ENCODE results near the gene STT3B.

STT3B gene

GRCh38 chr3:31488475-31489017, 44.2 kb upstream of the STT3B start:
- TF ChIP-seq SIN3A (IDR thresholded peaks at IDR 0.05; ENCODE audit: borderline replicate concordance, insufficient read depth, low read length) (no peak), TAF1 (IDR thresholded peaks at IDR 0.05; ENCODE audit: borderline replicate concordance, insufficient read depth, low read length) (no peak), POLR2AphosphoS5 (IDR thresholded peaks at IDR 0.05; ENCODE audit: low read depth, low read length) (no peak), FOXP2 (optimal IDR thresholded peaks at IDR 0.05; ENCODE audit: borderline replicate concordance, extremely low read depth, extremely low read length, insufficient read depth) (no peak)
- TF ChIP-seq, protein P1, sequence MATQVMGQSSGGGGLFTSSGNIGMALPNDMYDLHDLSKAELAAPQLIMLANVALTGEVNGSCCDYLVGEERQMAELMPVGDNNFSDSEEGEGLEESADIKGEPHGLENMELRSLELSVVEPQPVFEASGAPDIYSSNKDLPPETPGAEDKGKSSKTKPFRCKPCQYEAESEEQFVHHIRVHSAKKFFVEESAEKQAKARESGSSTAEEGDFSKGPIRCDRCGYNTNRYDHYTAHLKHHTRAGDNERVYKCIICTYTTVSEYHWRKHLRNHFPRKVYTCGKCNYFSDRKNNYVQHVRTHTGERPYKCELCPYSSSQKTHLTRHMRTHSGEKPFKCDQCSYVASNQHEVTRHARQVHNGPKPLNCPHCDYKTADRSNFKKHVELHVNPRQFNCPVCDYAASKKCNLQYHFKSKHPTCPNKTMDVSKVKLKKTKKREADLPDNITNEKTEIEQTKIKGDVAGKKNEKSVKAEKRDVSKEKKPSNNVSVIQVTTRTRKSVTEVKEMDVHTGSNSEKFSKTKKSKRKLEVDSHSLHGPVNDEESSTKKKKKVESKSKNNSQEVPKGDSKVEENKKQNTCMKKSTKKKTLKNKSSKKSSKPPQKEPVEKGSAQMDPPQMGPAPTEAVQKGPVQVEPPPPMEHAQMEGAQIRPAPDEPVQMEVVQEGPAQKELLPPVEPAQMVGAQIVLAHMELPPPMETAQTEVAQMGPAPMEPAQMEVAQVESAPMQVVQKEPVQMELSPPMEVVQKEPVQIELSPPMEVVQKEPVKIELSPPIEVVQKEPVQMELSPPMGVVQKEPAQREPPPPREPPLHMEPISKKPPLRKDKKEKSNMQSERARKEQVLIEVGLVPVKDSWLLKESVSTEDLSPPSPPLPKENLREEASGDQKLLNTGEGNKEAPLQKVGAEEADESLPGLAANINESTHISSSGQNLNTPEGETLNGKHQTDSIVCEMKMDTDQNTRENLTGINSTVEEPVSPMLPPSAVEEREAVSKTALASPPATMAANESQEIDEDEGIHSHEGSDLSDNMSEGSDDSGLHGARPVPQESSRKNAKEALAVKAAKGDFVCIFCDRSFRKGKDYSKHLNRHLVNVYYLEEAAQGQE (IDR thresholded peaks at IDR 0.05; ENCODE audit: insufficient read depth in 1 of 2, low read depth in 2 of 2, low read length in 2 of 2) = no peak

DNA sequence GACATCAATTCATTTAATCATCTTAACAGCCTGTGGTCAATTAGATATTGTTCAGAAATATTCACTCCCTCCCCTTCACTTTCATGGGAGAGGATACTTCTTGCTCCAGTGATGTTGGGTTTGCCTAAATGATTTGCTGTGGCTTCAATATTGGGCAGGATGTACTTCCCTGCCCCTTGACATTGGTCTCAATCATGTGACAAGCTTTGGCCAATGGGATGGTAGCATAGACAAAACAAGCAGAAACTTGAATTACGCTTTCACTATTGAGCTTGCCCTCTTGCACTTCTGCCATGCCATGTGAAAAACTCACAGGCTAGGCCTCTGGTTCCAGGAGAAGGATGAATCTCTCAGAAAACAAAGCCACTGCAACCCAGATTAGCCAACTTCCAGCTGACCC, 42.2 kb upstream of the STT3B start:
- TF ChIP-seq, protein P1 (IDR thresholded peaks at IDR 0.05; ENCODE audit: insufficient read depth in 1 of 2, low read depth in 2 of 2, low read length in 2 of 2) = no peak
- no peak for TF ChIP-seq FOXP2 (optimal IDR thresholded peaks at IDR 0.05; ENCODE audit: borderline replicate concordance, extremely low read depth, extremely low read length, insufficient read depth)
- TF ChIP-seq TAF1 (IDR thresholded peaks at IDR 0.05; ENCODE audit: borderline replicate concordance, insufficient read depth, low read length) = no peak
- no peak for TF ChIP-seq SIN3A (IDR thresholded peaks at IDR 0.05; ENCODE audit: borderline replicate concordance, insufficient read depth, low read length)
- TF ChIP-seq POLR2AphosphoS5 (IDR thresholded peaks at IDR 0.05; ENCODE audit: low read depth, low read length) = no peak

DNA sequence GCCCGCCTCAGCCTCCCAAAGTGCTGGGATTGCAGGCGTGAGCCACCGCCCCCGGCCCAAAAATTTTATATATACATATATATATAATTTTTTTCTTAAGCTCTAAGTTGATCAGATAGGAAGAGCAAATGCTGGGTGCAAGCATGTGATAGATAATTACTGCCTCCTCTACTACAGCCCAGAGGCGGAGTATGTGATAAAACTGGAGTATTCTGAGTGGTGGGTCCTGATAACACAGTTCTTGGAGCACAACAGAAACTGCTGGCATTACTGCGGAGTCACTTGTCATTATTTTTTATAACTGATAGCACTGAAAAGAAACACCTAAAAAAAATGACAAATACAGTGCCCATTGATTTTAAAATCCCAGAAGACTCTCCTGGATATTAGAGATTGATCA, 41.1 kb upstream of the STT3B start:
- TF ChIP-seq, protein P1 (IDR thresholded peaks at IDR 0.05; ENCODE audit: insufficient read depth in 1 of 2, low read depth in 2 of 2, low read length in 2 of 2) = no peak
- TF ChIP-seq SIN3A (IDR thresholded peaks at IDR 0.05; ENCODE audit: borderline replicate concordance, insufficient read depth, low read length) (no peak), POLR2AphosphoS5 (IDR thresholded peaks at IDR 0.05; ENCODE audit: low read depth, low read length) (no peak), FOXP2 (optimal IDR thresholded peaks at IDR 0.05; ENCODE audit: borderline replicate concordance, extremely low read depth, extremely low read length, insufficient read depth) (no peak), TAF1 (IDR thresholded peaks at IDR 0.05; ENCODE audit: borderline replicate concordance, insufficient read depth, low read length) (no peak)

DNA sequence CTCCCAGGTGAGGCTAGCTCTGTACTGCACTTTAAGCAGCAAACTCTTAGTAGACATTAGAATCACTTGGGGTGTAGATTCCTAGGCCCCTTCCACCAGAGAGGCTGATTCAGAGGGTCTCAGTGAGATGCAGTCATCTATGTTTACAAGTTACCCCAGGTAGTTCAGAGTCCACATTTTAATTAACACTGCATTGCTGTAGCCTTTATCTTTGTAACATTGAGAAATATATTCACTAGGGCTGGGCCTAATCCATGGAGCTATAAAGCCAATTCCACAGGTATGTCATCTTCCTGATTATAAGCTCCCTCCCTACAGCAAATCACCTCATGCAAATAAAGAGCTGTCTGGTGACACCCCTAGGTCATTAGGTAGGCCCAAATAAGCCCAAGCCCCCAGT, 39.6 kb upstream of the STT3B start:
- no peak for TF ChIP-seq FOXP2 (optimal IDR thresholded peaks at IDR 0.05; ENCODE audit: borderline replicate concordance, extremely low read depth, extremely low read length, insufficient read depth)
- TF ChIP-seq POLR2AphosphoS5 (IDR thresholded peaks at IDR 0.05; ENCODE audit: low read depth, low read length) = no peak
- no peak for TF ChIP-seq SIN3A (IDR thresholded peaks at IDR 0.05; ENCODE audit: borderline replicate concordance, insufficient read depth, low read length)
- TF ChIP-seq, protein P1 (IDR thresholded peaks at IDR 0.05; ENCODE audit: insufficient read depth in 1 of 2, low read depth in 2 of 2, low read length in 2 of 2) = no peak
- TF ChIP-seq TAF1 (IDR thresholded peaks at IDR 0.05; ENCODE audit: borderline replicate concordance, insufficient read depth, low read length) = no peak

Measured in PFSK-1 (cell line).